C4-2B (cell line): ENCODE results near the gene TBC1D22A.

Experiments used
- H3K27ac ChIP-seq: fragments of 450-650 bp; 2 replicates; pipeline ENCODE4 v1.5.1; 2017
- ZFX ChIP-seq: fragments of 450-650 bp; IDR thresholded peaks from 2 replicates; pipeline ENCODE4 v1.6.1; 2017
- TF ChIP-seq, protein P1 (sequence below): fragments of 450-650 bp; conservative IDR thresholded peaks from 2 replicates; pipeline ENCODE4 v1.5.1; 2017; ENCODE audit warnings: mild to moderate bottlenecking

The TBC1D22A gene

DNA sequence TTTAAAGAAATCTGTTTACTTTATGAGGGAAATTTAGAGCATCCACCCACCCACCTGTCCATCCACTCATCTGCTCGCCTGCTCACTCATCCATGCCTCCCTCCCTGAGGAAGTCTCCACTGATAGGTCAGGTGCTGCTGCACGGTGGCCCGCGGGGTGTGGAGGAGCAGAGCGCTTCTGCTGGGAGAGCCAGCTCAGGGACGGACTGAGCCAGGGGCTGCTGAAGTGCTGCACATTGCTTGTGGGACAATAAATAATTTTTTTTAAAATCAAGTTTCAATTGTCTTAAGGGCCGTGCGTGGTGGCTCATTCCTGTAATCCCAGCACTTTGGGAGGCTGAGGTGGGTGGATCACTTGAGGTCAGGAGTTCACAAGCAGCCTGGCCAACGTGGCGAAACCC lies 148.9 kb downstream of the TBC1D22A start:
- no peak overlapping the region for H3K27ac ChIP-seq
- TF ChIP-seq, protein P1, sequence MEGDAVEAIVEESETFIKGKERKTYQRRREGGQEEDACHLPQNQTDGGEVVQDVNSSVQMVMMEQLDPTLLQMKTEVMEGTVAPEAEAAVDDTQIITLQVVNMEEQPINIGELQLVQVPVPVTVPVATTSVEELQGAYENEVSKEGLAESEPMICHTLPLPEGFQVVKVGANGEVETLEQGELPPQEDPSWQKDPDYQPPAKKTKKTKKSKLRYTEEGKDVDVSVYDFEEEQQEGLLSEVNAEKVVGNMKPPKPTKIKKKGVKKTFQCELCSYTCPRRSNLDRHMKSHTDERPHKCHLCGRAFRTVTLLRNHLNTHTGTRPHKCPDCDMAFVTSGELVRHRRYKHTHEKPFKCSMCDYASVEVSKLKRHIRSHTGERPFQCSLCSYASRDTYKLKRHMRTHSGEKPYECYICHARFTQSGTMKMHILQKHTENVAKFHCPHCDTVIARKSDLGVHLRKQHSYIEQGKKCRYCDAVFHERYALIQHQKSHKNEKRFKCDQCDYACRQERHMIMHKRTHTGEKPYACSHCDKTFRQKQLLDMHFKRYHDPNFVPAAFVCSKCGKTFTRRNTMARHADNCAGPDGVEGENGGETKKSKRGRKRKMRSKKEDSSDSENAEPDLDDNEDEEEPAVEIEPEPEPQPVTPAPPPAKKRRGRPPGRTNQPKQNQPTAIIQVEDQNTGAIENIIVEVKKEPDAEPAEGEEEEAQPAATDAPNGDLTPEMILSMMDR = no peak
- no peak for TF ChIP-seq ZFX

- H3K27ac ChIP-seq = no peak overlapping the region
- no peak for TF ChIP-seq ZFX
- TF ChIP-seq, protein P1 = no peak
Measured at GRCh38 chr22:46913351-46913750, 150.9 kb downstream of the TBC1D22A start.

DNA sequence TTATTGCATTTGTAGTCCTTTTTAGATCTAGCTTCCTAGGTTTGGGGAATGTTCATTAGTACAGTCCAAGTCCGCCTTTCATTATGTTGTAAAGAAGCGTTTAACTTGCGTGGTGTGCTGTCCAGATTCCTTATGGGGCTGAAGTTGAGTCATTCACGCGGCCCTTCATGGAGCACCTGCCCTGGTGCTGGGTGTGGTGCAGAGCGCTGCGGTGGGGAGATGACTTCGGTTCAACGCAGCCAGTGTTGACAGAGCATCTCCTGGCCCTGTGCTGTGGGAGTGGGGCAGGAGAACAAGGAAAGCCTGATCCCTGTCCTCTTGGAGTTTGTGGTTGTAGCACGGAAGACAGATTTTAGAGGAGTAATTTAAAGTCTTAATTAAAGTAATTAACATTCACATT lies 152.0 kb downstream of the TBC1D22A start:
- TF ChIP-seq ZFX = no peak
- TF ChIP-seq, protein P1 = no peak
- no peak overlapping the region for H3K27ac ChIP-seq

GRCh38 chr22:46914916-46915894 lies 152.8 kb downstream of the TBC1D22A start:
- H3K27ac ChIP-seq = no peak overlapping the region
- TF ChIP-seq ZFX = no peak
- TF ChIP-seq, protein P1 = no peak

DNA sequence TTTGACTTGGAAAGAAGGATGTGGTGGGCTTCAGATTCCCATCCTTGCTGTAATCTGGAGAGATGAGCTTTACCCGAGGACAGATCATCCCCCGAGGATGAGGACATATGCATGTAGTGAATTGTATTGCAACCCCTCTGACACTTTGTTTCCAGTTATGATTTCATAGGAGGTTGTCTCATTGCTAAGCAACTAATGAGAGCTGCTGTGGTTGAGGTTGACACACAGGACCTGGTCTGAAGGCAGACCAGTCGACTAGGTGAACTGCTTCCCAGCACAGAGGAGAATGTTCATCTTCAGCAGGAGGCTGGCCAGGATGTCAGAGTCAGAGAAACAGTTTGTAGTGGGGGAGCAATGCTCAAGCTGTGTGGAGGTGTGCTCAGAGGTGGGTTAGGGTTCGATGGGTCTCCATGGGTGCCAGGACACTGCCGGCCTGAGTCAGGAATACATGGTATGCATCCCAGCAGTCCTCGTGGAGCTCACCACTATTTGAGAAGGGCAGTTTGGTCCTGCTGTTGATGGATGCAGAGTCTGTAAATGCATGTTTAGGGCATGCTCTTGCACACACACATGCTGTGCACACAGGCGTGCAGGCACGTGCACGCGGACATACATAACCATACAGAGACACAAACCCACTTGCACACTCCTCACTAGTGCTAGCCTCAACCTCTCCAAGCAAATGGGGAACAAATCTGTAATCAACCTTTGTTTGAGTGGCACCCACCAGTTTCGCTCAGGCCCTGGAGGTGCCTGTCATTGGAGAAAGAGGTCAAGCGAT lies 153.7 kb downstream of the TBC1D22A start:
- no peak overlapping the region for H3K27ac ChIP-seq
- TF ChIP-seq ZFX = no peak
- TF ChIP-seq, protein P1 = no peak

DNA sequence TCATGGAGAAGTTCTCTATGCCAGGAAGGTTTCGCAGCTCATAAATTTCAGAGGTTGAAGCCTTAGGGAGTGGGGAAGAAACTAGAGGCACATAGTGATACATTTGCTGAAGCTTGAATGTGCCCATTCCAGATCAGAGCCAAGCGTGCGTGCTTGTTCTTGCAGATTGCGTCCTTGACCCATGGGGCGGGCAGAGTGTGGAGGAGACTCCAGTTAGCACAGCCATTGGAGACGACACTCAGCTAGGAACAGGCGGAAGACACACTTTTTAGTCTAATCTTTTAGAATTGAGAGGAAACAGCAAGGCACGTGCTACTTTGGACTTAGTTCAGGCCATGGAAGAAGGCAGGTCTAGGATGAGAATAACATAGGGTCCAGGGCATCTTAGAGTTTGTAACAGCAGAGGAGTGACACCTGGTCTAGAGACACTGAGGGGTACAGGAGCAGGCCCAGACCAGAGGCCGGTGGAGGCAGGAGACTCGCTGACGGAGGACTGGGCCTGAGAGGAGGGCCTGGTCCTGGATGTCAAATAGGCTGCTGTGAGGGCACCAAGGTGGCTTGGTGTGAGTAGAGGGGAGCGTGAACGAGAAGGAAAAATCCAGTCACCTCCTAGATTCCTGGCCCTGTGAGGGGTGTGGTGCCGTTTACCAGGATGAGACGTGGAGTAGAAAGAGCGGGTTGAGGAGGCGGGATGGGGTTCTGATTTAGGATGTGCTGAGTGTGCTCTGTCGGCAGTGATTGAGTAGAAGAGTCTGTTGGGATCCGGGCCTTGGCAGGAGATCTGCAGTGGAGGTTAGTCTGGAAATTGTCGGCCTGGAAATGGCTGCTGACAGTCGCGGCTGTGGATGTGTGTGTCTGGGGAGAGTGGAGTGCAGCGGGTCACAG lies 154.7 kb downstream of the TBC1D22A start:
- no peak overlapping the region for H3K27ac ChIP-seq
- no peak for TF ChIP-seq ZFX
- TF ChIP-seq, protein P1 = no peak
